SJSA1 (cell line): ENCODE results near the gene IL9R. TPM values are rescaled to one million over a fixed set of nuclear protein-coding genes. Genes with fewer than 3 reads are reported as not detected.
"Not testable (repeated sequence)": the region's sequence is repeated elsewhere in the genome, so short reads cannot be mapped to it uniquely, and the experiment has no call there.

Experiments
- DNase-seq, 2 experiments: peaks; one replicate each; pipeline ENCODE4 v3.0.0-alpha.2; 2015 to 2020; ENCODE audit warnings: low spot score in 2 of 2, low read depth in 1 of 2
- H3K27ac ChIP-seq: fragments of 250-450 bp; sonication (Bioruptor Pico); 2 replicates; pipeline ENCODE4 v1.5.1; 2020; ENCODE audit warnings: mild to moderate bottlenecking, moderate library complexity
- H3K27me3 ChIP-seq: fragments of 250-450 bp; sonication (Bioruptor Pico); replicated peaks from 2 replicates; pipeline ENCODE4 v1.5.1; 2020; ENCODE audit warnings: mild to moderate bottlenecking, moderate library complexity
- H3K36me3 ChIP-seq: fragments of 250-450 bp; sonication (Bioruptor Pico); 2 replicates; pipeline ENCODE4 v1.5.1; 2020; ENCODE audit warnings: mild to moderate bottlenecking
- H3K4me1 ChIP-seq: fragments of 250-450 bp; sonication (Bioruptor Pico); replicated peaks from 2 replicates; pipeline ENCODE4 v1.6.1; 2021; ENCODE audit warnings: mild to moderate bottlenecking
- H3K4me3 ChIP-seq: fragments of 250-450 bp; sonication (Bioruptor Pico); 2 replicates; pipeline ENCODE4 v1.5.1; 2020; ENCODE audit warnings: mild to moderate bottlenecking
- H3K9me3 ChIP-seq: fragments of 250-450 bp; sonication (Bioruptor Pico); replicated peaks from 2 replicates; pipeline ENCODE4 v1.5.1; 2020; ENCODE audit warnings: mild to moderate bottlenecking
- total RNA-seq: library from RNA; depleted of rRNA; stranded (reverse); fragments of >200 nt; shearing (Covaris generic); gene quantifications from 2 replicates; pipeline ENCODE4 v1.2.3, GENCODE V29; 2014

Gene IL9R
- total RNA-seq, 1 experiment from 2014 or later = not detected

- H3K27ac ChIP-seq, H3K36me3 ChIP-seq, H3K4me1 ChIP-seq, H3K27me3 ChIP-seq, H3K9me3 ChIP-seq, H3K4me3 ChIP-seq, DNase-seq: not testable (repeated sequence)
Observed at GRCh38 chrX:155971658-155972057, 25.8 kb upstream of the IL9R start.

GRCh38 chrX:155972241-155972640, 25.3 kb upstream of the IL9R start:
- DNase-seq, H3K9me3 ChIP-seq, H3K36me3 ChIP-seq, H3K4me3 ChIP-seq, H3K4me1 ChIP-seq, H3K27ac ChIP-seq, H3K27me3 ChIP-seq: not testable (repeated sequence)

GRCh38 chrX:155983326-155983725, 14.2 kb upstream of the IL9R start:
- no peak overlapping the region for H3K27ac ChIP-seq
- H3K9me3 ChIP-seq = no peaks in the 10 kb centered on the region
- no peak overlapping the region for H3K4me3 ChIP-seq
- DNase-seq = no peak
- no peaks in the 10 kb centered on the region for H3K4me1 ChIP-seq
- H3K27me3 ChIP-seq = no peaks in the 10 kb centered on the region
- H3K36me3 ChIP-seq = no peaks in the 10 kb centered on the region

- Histone ChIP-seq H3K4me1 (no peaks in the 10 kb centered on the region), H3K36me3 (no peaks in the 10 kb centered on the region), H3K9me3 (no peaks in the 10 kb centered on the region), H3K4me3 (no peak overlapping the region), H3K27me3 (no peaks in the 10 kb centered on the region), H3K27ac (no peak overlapping the region)
- DNase-seq = no peak
Observed at GRCh38 chrX:155985208-155985607, 12.3 kb upstream of the IL9R start.

GRCh38 chrX:155986995-155987394, 10.5 kb upstream of the IL9R start:
- not testable (repeated sequence) for H3K36me3 ChIP-seq, H3K27ac ChIP-seq

GRCh38 chrX:155988859-155989258, 8.6 kb upstream of the IL9R start:
- H3K4me3 ChIP-seq = no peak overlapping the region
- no peaks in the 10 kb centered on the region for H3K4me1 ChIP-seq
- no peaks in the 10 kb centered on the region for H3K27me3 ChIP-seq
- DNase-seq = no peak
- no peaks in the 10 kb centered on the region for H3K36me3 ChIP-seq
- no peaks in the 10 kb centered on the region for H3K9me3 ChIP-seq
- H3K27ac ChIP-seq = no peak overlapping the region

More at GRCh38 chrX:155986995-155987394, 10.5 kb upstream of the IL9R start:
- H3K27me3 ChIP-seq, DNase-seq, H3K4me1 ChIP-seq, H3K9me3 ChIP-seq, H3K4me3 ChIP-seq: not testable (repeated sequence)

- DNase-seq = no peak
- no peak overlapping the region for H3K4me3 ChIP-seq
- H3K9me3 ChIP-seq = no peaks in the 10 kb centered on the region
- H3K27ac ChIP-seq = no peak overlapping the region
- H3K36me3 ChIP-seq = no peaks in the 10 kb centered on the region
- H3K27me3 ChIP-seq = no peaks in the 10 kb centered on the region
- no peaks in the 10 kb centered on the region for H3K4me1 ChIP-seq
Observed at GRCh38 chrX:155993421-155993820, 4.1 kb upstream of the IL9R start.

- Histone ChIP-seq H3K4me1 (no peaks in the 10 kb centered on the region), H3K27me3 (no peaks in the 10 kb centered on the region), H3K36me3 (no peaks in the 10 kb centered on the region), H3K27ac (no peak overlapping the region), H3K9me3 (no peaks in the 10 kb centered on the region), H3K4me3 (no peak overlapping the region)
- no peak for DNase-seq
Observed at GRCh38 chrX:155995321-155995875, 2.1 kb upstream of the IL9R start.

GRCh38 chrX:155998116-155998515, 620 bp downstream of the IL9R start:
- DNase-seq = no peak
- Histone ChIP-seq H3K27me3 (no peaks in the 10 kb centered on the region), H3K36me3 (no peaks in the 10 kb centered on the region), H3K4me1 (no peaks in the 10 kb centered on the region), H3K27ac (no peak overlapping the region), H3K9me3 (no peaks in the 10 kb centered on the region), H3K4me3 (no peak overlapping the region)

GRCh38 chrX:155998761-155999510, 1.4 kb downstream of the IL9R start:
- no peaks in the 10 kb centered on the region for H3K4me1 ChIP-seq
- H3K27me3 ChIP-seq = no peaks in the 10 kb centered on the region
- no peaks in the 10 kb centered on the region for H3K9me3 ChIP-seq
- H3K27ac ChIP-seq = no peak overlapping the region
- H3K4me3 ChIP-seq = no peak overlapping the region
- no peak for DNase-seq
- no peaks in the 10 kb centered on the region for H3K36me3 ChIP-seq

GRCh38 chrX:155999751-156000150, 2.3 kb downstream of the IL9R start:
- not testable (repeated sequence) for H3K27me3 ChIP-seq, H3K9me3 ChIP-seq, H3K4me3 ChIP-seq, H3K36me3 ChIP-seq, H3K27ac ChIP-seq, DNase-seq, H3K4me1 ChIP-seq

GRCh38 chrX:156000361-156000926, 2.9 kb downstream of the IL9R start:
- no peak for DNase-seq
- Histone ChIP-seq H3K27me3 (no peaks in the 10 kb centered on the region), H3K9me3 (no peaks in the 10 kb centered on the region)

GRCh38 chrX:156001001-156001666, 3.6 kb downstream of the IL9R start:
- no peaks in the 10 kb centered on the region for H3K4me1 ChIP-seq
- no peak for DNase-seq
- no peak overlapping the region for H3K27ac ChIP-seq
- H3K9me3 ChIP-seq = no peaks in the 10 kb centered on the region
- no peaks in the 10 kb centered on the region for H3K27me3 ChIP-seq
- no peaks in the 10 kb centered on the region for H3K36me3 ChIP-seq
- no peak overlapping the region for H3K4me3 ChIP-seq

More at GRCh38 chrX:156000361-156000926, 2.9 kb downstream of the IL9R start:
- H3K36me3 ChIP-seq = no peaks in the 10 kb centered on the region
- H3K4me3 ChIP-seq = no peak overlapping the region
- no peaks in the 10 kb centered on the region for H3K4me1 ChIP-seq
- no peak overlapping the region for H3K27ac ChIP-seq

- Histone ChIP-seq H3K4me3 (no peak overlapping the region), H3K36me3 (no peaks in the 10 kb centered on the region), H3K27me3 (no peaks in the 10 kb centered on the region), H3K4me1 (no peaks in the 10 kb centered on the region), H3K9me3 (no peaks in the 10 kb centered on the region), H3K27ac (no peak overlapping the region)
- DNase-seq = no peak
Observed at GRCh38 chrX:156001667-156002021, 4.1 kb downstream of the IL9R start.
